Small intestine (tissue), 7 donors: Measurements from ENCODE around the gene WDR70. TPM values are rescaled to one million over a fixed set of nuclear protein-coding genes. Genes with fewer than 3 reads are reported as not detected.
"Not testable (repeated sequence)": the region's sequence is repeated elsewhere in the genome, so short reads cannot be mapped to it uniquely, and the experiment has no call there.

Experiments used
- DNase-seq, 2 donors: peaks; one replicate each; pipeline versions ENCODE4 v3.0.0 to v3.0.0-alpha.2; 2013
- FAIRE-seq: peaks from 2 replicates; lab custom pipeline; 2012; peaks lifted over from hg19 to GRCh38; lab: Jason Lieb, UNC
- H3K27ac ChIP-seq, 3 donors: one replicate each; pipeline ENCODE4 v1.5.1; 2013; ENCODE audit warnings: low read length in 2 of 3, mild to moderate bottlenecking in 2 of 3, control low read depth in 1 of 3, inconsistent platforms in 1 of 3, low read depth in 1 of 3, moderate library complexity in 1 of 3
- H3K27me3 ChIP-seq, 3 donors: one replicate each; pipeline ENCODE4 v1.6.1; 2013; ENCODE audit warnings: low read length in 3 of 3, inconsistent platforms in 1 of 3; ENCODE audit not compliant: control insufficient read depth in 3 of 3, insufficient read depth in 3 of 3
- H3K36me3 ChIP-seq, 3 donors: one replicate each; pipeline ENCODE4 v1.6.1; 2013; ENCODE audit warnings: low read length in 3 of 3, inconsistent platforms in 1 of 3, low read depth in 1 of 3, mild to moderate bottlenecking in 1 of 3, moderate library complexity in 1 of 3; ENCODE audit not compliant: control insufficient read depth in 3 of 3, insufficient read depth in 2 of 3
- H3K4me1 ChIP-seq, 3 donors: one replicate each; pipeline ENCODE4 v1.6.1; 2013; ENCODE audit warnings: low read length in 2 of 3, inconsistent platforms in 1 of 3, low read depth in 1 of 3, mild to moderate bottlenecking in 1 of 3, moderate library complexity in 1 of 3; ENCODE audit not compliant: control insufficient read depth in 3 of 3, insufficient read depth in 2 of 3
- H3K4me3 ChIP-seq, 3 donors: one replicate each; pipeline ENCODE4 v1.5.1; 2013; ENCODE audit warnings: low read length in 3 of 3, control low read depth in 1 of 3, inconsistent platforms in 1 of 3, low read depth in 1 of 3, mild to moderate bottlenecking in 1 of 3, moderate library complexity in 1 of 3
- H3K9me3 ChIP-seq, 2 donors: one replicate each; pipeline ENCODE4 v1.6.1; 2013; ENCODE audit warnings: low read depth in 1 of 2, low read length in 1 of 2; ENCODE audit not compliant: control insufficient read depth in 2 of 2, insufficient read depth in 1 of 2
- WGBS, 3 donors: extraction: QIAGEN DNeasy Blood & Tissue Kit; methylation state at CpG; one replicate each; pipeline ENCODE4 v1.1.7; 2013; 5-methylcytosine and 5-hydroxymethylcytosine counted together
- polyA plus RNA-seq, 4 donors: library from polyadenylated mRNA; stranded (reverse) in 3 of 4; unstranded in 1 of 4; fragments of 200-250 nt in 3 of 4; fragments of 120-200 nt in 1 of 4; gene quantifications; one replicate each; pipeline versions ENCODE4 v1.2.1 to v1.2.3, GENCODE V29; 2013
- donor health status: healthy with polysubstance abuse.
- donor health status: control.
- donor health status: control.
- donor health status: Bipolar disorder and iron deficiency.
- donor health status: healthy.

WDR70 gene
- polyA plus RNA-seq, 4 donors, result 13.2 to 24.6 (median 15.8) TPM

GRCh38 chr5:37378066-37378465, 1.1 kb upstream of the WDR70 start:
- H3K4me3 ChIP-seq, DNase-seq, H3K27ac ChIP-seq, H3K4me1 ChIP-seq, H3K27me3 ChIP-seq, FAIRE-seq, H3K9me3 ChIP-seq: not testable (repeated sequence)
- WGBS, 3 donors, result 82 to 94% (median 89%) methylated on average over 12 of the region's 12 CpGs
- H3K36me3 ChIP-seq, result peaks cover 0 to 10% (median 0%) of the 10 kb centered on the region in 3 donors

DNA sequence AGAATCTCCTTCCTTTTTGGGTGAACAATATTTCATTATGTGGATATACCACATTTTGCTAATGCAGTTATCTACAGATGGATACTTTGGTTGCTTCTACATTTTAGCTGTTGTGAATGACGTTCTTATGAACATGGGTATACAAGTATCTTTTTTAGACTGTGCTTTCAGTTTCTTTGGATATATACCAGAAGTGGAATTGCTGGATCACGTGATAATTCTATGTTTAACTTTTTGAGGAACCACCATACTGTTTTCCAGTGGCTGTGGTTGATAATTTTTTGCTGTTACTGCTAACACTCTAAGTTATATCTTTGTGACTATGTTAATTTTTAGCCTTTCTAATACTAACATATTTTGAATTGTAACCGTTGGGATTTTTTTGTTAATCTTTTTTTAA, 12.5 kb downstream of the WDR70 start:
- WGBS, 3 donors, result 83 to 85% (median 84%) methylated on average over 3 of the region's 3 CpGs
- H3K27ac ChIP-seq, result no peak overlapping the region
- peaks cover 4 to 23% (median 6%) of the 10 kb centered on the region in 3 donors for H3K36me3 ChIP-seq
- no peaks in the 10 kb centered on the region for H3K27me3 ChIP-seq
- H3K4me3 ChIP-seq, result no peak overlapping the region
- no peak for FAIRE-seq
- DNase-seq, result no peak
- no peaks in the 10 kb centered on the region for H3K9me3 ChIP-seq
- H3K4me1 ChIP-seq, result no peaks in the 10 kb centered on the region

GRCh38 chr5:37396352-37396751, 17.2 kb downstream of the WDR70 start:
- Histone ChIP-seq H3K4me3 (no peak overlapping the region), H3K36me3 (peaks cover 4 to 34% (median 8%) of the 10 kb centered on the region in 3 donors), H3K27me3 (no peaks in the 10 kb centered on the region), H3K9me3 (no peaks in the 10 kb centered on the region), H3K27ac (no peak overlapping the region), H3K4me1 (no peaks in the 10 kb centered on the region)
- no peak for FAIRE-seq
- no peak for DNase-seq
- 86 to 96% (median 94%) methylated on average over 5 of the region's 5 CpGs for WGBS, 3 donors

DNA sequence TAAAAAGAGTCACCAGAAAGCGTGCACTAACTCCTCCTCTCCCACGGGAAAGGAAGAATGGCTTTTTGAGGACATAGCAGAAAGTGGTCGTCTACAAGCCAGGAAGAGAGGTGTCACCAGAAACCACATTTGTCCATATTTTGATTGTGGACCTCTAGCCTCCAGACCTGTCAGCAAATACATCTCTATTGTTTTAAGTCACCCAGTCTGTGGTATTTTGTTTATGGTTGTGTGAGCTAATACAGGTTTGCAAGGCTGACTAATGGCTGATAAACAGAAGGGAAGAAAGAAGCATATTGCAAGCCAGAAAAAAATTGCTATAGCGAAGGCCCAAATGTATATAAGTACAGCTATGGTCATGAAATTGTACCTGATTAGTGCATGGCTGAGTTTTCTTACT, 21.4 kb downstream of the WDR70 start:
- FAIRE-seq, result no peak

DNA sequence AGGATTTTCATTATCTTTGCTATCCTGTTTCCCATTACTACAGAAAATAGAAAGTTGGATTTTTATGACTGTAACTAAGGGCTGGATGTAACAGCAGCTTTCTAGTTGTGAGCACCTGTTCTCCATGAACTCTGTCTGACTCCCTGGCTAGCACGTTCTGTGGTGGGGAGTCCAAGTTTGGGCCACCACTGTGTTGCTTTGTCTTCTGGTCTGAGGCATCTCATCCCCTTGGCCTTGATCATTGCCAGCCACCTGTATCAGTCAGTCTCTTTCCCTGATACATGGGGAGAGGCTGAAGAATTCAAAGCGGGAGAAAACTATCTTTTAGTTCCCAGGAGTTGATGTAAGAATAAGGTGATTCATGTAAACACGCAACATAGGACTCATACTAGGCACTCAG, 33.4 kb downstream of the WDR70 start:
- H3K9me3 ChIP-seq, result no peaks in the 10 kb centered on the region
- H3K27me3 ChIP-seq, result no peaks in the 10 kb centered on the region
- FAIRE-seq (no peak), DNase-seq (no peak)
- no peaks in the 10 kb centered on the region for H3K4me1 ChIP-seq
- peaks cover 4 to 24% (median 4%) of the 10 kb centered on the region in 3 donors for H3K36me3 ChIP-seq
- 87 to 93% (median 87%) methylated on average over 3 of the region's 3 CpGs for WGBS, 3 donors
- H3K4me3 ChIP-seq, result no peak overlapping the region
- no peak overlapping the region for H3K27ac ChIP-seq

More for the DNA sequence above, 21.4 kb downstream of the WDR70 start:
- H3K27me3 ChIP-seq, result no peaks in the 10 kb centered on the region
- H3K4me1 ChIP-seq, result no peaks in the 10 kb centered on the region
- DNase-seq, result no peak
- 86 to 95% (median 88%) methylated on average over 4 of the region's 4 CpGs for WGBS, 3 donors
- peaks cover 0 to 17% (median 5%) of the 10 kb centered on the region in 3 donors for H3K36me3 ChIP-seq
- no peak overlapping the region for H3K27ac ChIP-seq
- no peaks in the 10 kb centered on the region for H3K9me3 ChIP-seq
- H3K4me3 ChIP-seq, result no peak overlapping the region

GRCh38 chr5:37415456-37415855, 36.3 kb downstream of the WDR70 start:
- not testable (repeated sequence) for H3K9me3 ChIP-seq, DNase-seq, H3K4me1 ChIP-seq, H3K27me3 ChIP-seq, FAIRE-seq, H3K4me3 ChIP-seq, H3K27ac ChIP-seq
- H3K36me3 ChIP-seq, result peaks cover 0 to 23% (median 1%) of the 10 kb centered on the region in 3 donors
- WGBS, 3 donors, result 91 to 93% methylated on average over 3 to 19 of the region's 33 CpGs; no CpG with 5 or more reads in 1 of the 3 donors

- DNase-seq (no peak), FAIRE-seq (no peak)
- H3K27ac ChIP-seq, result no peak overlapping the region
- H3K9me3 ChIP-seq, result no peaks in the 10 kb centered on the region
- no peaks in the 10 kb centered on the region for H3K4me1 ChIP-seq
- peaks cover 0 to 26% (median 0%) of the 10 kb centered on the region in 3 donors for H3K36me3 ChIP-seq
- WGBS, 3 donors, result 82 to 88% (median 88%) methylated on average over 9 of the region's 9 CpGs
- H3K4me3 ChIP-seq, result no peak overlapping the region
- H3K27me3 ChIP-seq, result no peaks in the 10 kb centered on the region
Measured at GRCh38 chr5:37417347-37417746, 38.2 kb downstream of the WDR70 start.

DNA sequence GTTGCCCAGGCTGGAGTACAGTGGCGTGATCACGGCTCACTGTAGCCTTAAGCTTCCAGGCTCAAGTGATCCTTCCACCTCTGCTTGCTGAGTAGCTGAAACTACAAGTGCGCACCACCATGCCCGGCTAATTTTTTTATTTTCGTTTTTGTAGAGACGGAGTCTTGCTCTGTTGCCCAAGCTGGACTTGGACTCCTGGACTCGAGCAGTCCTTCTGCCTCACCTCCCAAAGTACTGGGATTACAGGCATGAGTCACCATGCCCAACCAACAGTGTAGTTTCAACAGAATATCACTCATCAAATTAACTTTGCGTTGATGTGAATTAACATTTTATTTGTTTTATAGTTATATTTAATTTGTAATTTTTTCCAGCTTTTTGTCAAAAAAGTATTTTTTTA, 45.3 kb downstream of the WDR70 start:
- DNase-seq (peak in 1 of 2 donors; percentile 38), FAIRE-seq (no peak)
- H3K27ac ChIP-seq, result no peak overlapping the region
- H3K27me3 ChIP-seq, result no peaks in the 10 kb centered on the region
- WGBS, 3 donors, result 88 to 92% (median 90%) methylated on average over 8 of the region's 8 CpGs
- peaks cover 0 to 29% (median 2%) of the 10 kb centered on the region in 3 donors for H3K36me3 ChIP-seq
- H3K4me3 ChIP-seq, result no peak overlapping the region
- H3K9me3 ChIP-seq, result no peaks in the 10 kb centered on the region
- no peaks in the 10 kb centered on the region for H3K4me1 ChIP-seq

- no peak for FAIRE-seq
- Histone ChIP-seq H3K27ac (no peak overlapping the region), H3K4me3 (no peak overlapping the region), H3K4me1 (no peaks in the 10 kb centered on the region), H3K9me3 (no peaks in the 10 kb centered on the region), H3K36me3 (peaks cover 0 to 27% (median 2%) of the 10 kb centered on the region in 3 donors), H3K27me3 (no peaks in the 10 kb centered on the region)
- 81 to 85% (median 83%) methylated on average over 1 of the region's 1 CpG for WGBS, 3 donors
- DNase-seq, result no peak
Measured at GRCh38 chr5:37428044-37428443, 48.9 kb downstream of the WDR70 start.
